PC-9 (cell line): ENCODE results near the gene PIAS1. TPM values are rescaled to one million over a fixed set of nuclear protein-coding genes. Genes with fewer than 3 reads are reported as not detected.

Experiments used
- BruUV-seq: library from RNA; stranded (reverse); fragments of 400-500 nt; replicated peaks from 2 replicates; lab custom pipeline; 2021; lab: Mats Ljungman, UMichigan
- CTCF ChIA-PET: fragments of 300-600 bp; sonication (Branson Sonifier 250); formaldehyde crosslinking; loops from one replicate; lab custom pipeline; 2022; ENCODE audit warnings: antibody characterized with exemption; lab: Charles Lee
- POLR2A ChIA-PET: fragments of 300-600 bp; sonication (Branson Sonifier 250); formaldehyde crosslinking; loops from one replicate; lab custom pipeline; 2022; ENCODE audit warnings: antibody characterized with exemption; ENCODE audit not compliant: unreplicated experiment; lab: Charles Lee
- DNase-seq, 2 experiments: peaks; one replicate each; pipeline versions ENCODE4 v3.0.0 to v3.0.0-alpha.2; 2015 to 2022; ENCODE audit warnings: mixed read lengths in 1 of 2
- H2AFZ ChIP-seq: fragments of 200-600 bp; sonication (generic); 2 replicates; pipeline ENCODE4 v1.8.1; 2017; ENCODE audit warnings: antibody characterized with exemption
- H3F3A ChIP-seq: fragments of 200-600 bp; sonication (generic); 2 replicates; pipeline ENCODE4 v1.8.1; 2017; ENCODE audit warnings: antibody characterized with exemption, mild to moderate bottlenecking, low read depth; ENCODE audit not compliant: insufficient read depth
- H3K27ac ChIP-seq: fragments of 200-600 bp; sonication (generic); 2 replicates; pipeline ENCODE4 v1.6.1; 2016; ENCODE audit warnings: mixed run types
- H3K27me3 ChIP-seq: fragments of 200-600 bp; sonication (generic); 2 replicates; pipeline ENCODE4 v1.6.1; 2016; ENCODE audit warnings: low read depth, mixed run types; ENCODE audit not compliant: insufficient read depth
- H3K36me3 ChIP-seq: fragments of 200-600 bp; sonication (generic); 2 replicates; pipeline ENCODE4 v1.6.1; 2016; ENCODE audit warnings: low read depth, mixed run types
- H3K4me1 ChIP-seq: fragments of 200-600 bp; sonication (generic); replicated peaks from 2 replicates; pipeline ENCODE4 v1.6.1; 2016; ENCODE audit warnings: mixed run types; ENCODE audit not compliant: insufficient read depth
- H3K4me2 ChIP-seq: fragments of 200-600 bp; sonication (generic); 2 replicates; pipeline ENCODE4 v1.6.1; 2017; ENCODE audit warnings: mixed run types
- H3K4me3 ChIP-seq: fragments of 200-600 bp; sonication (generic); 2 replicates; pipeline ENCODE4 v1.6.1; 2016; ENCODE audit warnings: mixed run types
- H3K79me2 ChIP-seq: fragments of 200-600 bp; sonication (generic); 2 replicates; pipeline ENCODE4 v1.6.1; 2017; ENCODE audit warnings: low read depth, mixed run types
- H3K9me2 ChIP-seq: fragments of 200-600 bp; sonication (generic); 2 replicates; pipeline ENCODE4 v1.8.1; 2017; ENCODE audit warnings: mild to moderate bottlenecking; ENCODE audit not compliant: insufficient read depth
- H3K9me3 ChIP-seq: fragments of 200-600 bp; sonication (generic); 2 replicates; pipeline ENCODE4 v1.8.1; 2016; ENCODE audit warnings: low read depth; ENCODE audit not compliant: insufficient read depth
- H4K20me1 ChIP-seq: fragments of 200-600 bp; sonication (generic); 2 replicates; pipeline ENCODE4 v1.8.1; 2017; ENCODE audit not compliant: insufficient read depth
- CTCF ChIP-seq: fragments of 200-600 bp; sonication (generic); conservative IDR thresholded peaks from 2 replicates; pipeline ENCODE4 v1.6.1; 2017; ENCODE audit warnings: mixed run types, antibody characterized with exemption, mild to moderate bottlenecking, moderate library complexity
- EZH2 ChIP-seq: fragments of 200-600 bp; sonication (generic); IDR thresholded peaks from 2 replicates; pipeline ENCODE4 v1.8.0; 2017; ENCODE audit warnings: antibody characterized with exemption, low read depth
- intact Hi-C: fragments of 100-400 bp; cut with micrococcal nuclease; formaldehyde crosslinking; loops from one replicate; pipeline ENCODE4 v1.10.0; 2022; ENCODE audit not compliant: unreplicated experiment
- total RNA-seq: library from RNA; stranded (reverse); gene quantifications from 2 replicates; pipeline ENCODE4 v1.2.3, GENCODE V29; 2021

Gene PIAS1
- total RNA-seq, 1 experiment from 2014 or later, result 42.5 TPM

DNA sequence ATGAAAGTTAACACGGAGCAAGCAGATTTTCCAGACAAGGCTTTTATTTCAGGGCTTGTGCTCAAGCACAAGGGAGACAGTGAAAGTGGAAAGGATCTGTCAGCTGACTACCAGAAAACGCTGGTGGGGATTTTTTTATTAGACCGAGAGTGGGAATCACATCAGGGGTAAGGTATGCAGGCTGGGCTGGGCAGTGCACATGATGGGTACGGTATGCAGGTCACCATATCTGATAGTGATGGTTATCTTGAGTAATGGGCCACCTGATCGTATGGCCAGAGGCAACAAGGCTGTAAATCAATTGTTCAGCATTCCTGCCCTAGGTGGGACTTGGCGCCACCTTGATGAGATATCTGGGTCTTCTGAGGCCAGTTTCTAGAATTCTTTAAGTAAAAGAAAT lies 36.9 kb upstream of the PIAS1 start:
- no TSS peak for BruUV-seq
- Histone ChIP-seq H3K36me3 (no peaks in the 10 kb centered on the region), H3K27me3 (no peaks in the 10 kb centered on the region), H4K20me1 (no peaks in the 10 kb centered on the region), H2AFZ (no peak overlapping the region), H3K4me2 (no peak overlapping the region), H3K4me3 (no peak overlapping the region), H3F3A (no peaks in the 10 kb centered on the region), H3K4me1 (0 out of 2 replicates have a peak, but pooled peaks cover 9% of the 10 kb centered on the region), H3K9me3 (no peaks in the 10 kb centered on the region), H3K27ac (peak overlapping the region; percentile 39; the same call in 1 of the 2 replicates), H3K79me2 (no peaks in the 10 kb centered on the region), H3K9me2 (no peaks in the 10 kb centered on the region)
- ChIA-PET POLR2A (no interaction called here), CTCF (no interaction called here)
- TF ChIP-seq EZH2 (no peak), CTCF (no peak)
- intact Hi-C loops, result loop anchor here (10.0 kb wide), 1 partner anchor 138 kb away; no protein-coding TSS in a partner anchor
- peak; percentile 64 to 84 for DNase-seq

GRCh38 chr15:68018797-68019444 lies 35.2 kb upstream of the PIAS1 start:
- Histone ChIP-seq H3K9me2 (no peaks in the 10 kb centered on the region), H3K4me3 (no peak overlapping the region), H2AFZ (no peak overlapping the region), H3K27ac (no peak overlapping the region), H3K79me2 (no peaks in the 10 kb centered on the region), H3K27me3 (no peaks in the 10 kb centered on the region), H3F3A (no peaks in the 10 kb centered on the region), H4K20me1 (no peaks in the 10 kb centered on the region), H3K9me3 (no peaks in the 10 kb centered on the region), H3K4me1 (0 out of 2 replicates have a peak, but pooled peaks cover 9% of the 10 kb centered on the region), H3K36me3 (no peaks in the 10 kb centered on the region), H3K4me2 (no peak overlapping the region)
- CTCF ChIA-PET, result no interaction called here
- no peak for DNase-seq
- intact Hi-C loops, result loop anchor here (10.0 kb wide), 1 partner anchor 136 kb away; no protein-coding TSS in a partner anchor
- BruUV-seq, result no TSS peak
- POLR2A ChIA-PET, result interaction anchor here (0.6 kb wide), 2 partner anchors 11 to 609 kb away, joined by 4 to 14 read pairs; no protein-coding TSS in a partner anchor
- no peak for TF ChIP-seq EZH2
- TF ChIP-seq CTCF, result no peak

DNA sequence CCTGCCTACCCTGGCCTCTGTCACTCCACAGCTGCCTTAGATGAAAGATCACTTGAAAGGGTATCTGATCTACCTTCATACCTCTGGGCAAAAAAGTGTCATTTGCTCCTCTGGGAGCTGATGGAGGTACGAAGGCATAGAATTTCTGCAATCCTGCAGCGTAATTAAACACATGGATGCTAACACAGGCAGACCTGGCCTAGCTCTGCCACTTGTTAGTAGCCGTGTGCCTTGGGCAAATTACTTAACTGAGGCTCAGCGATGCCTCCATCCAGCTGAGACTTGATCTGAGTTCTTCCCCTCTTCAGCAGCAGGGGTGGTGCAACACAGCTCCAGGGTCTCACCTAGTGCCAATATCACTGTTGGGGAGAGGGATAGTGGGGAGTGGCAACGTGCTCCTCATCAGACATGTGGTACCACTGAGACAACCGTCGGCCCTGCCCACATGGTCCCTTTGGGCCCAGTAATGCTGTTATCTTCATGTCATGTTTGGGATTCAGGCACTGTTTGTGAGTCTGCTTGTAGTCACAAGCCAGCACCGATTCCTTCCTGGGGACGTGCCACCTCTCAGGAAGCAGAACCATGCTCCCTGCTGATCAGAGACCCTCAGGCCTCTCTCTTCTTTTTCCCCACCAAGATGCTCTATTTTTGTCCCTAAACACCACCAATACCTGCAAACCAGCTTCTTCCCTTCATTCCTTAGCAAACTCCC lies 34.1 kb upstream of the PIAS1 start:
- Histone ChIP-seq H3K9me2 (no peaks in the 10 kb centered on the region), H3K4me1 (0 out of 2 replicates have a peak, but pooled peaks cover 9% of the 10 kb centered on the region), H3K4me3 (no peak overlapping the region), H3K4me2 (no peak overlapping the region), H4K20me1 (no peaks in the 10 kb centered on the region), H3F3A (no peaks in the 10 kb centered on the region), H3K9me3 (no peaks in the 10 kb centered on the region), H3K36me3 (no peaks in the 10 kb centered on the region), H3K79me2 (no peaks in the 10 kb centered on the region), H2AFZ (no peak overlapping the region), H3K27me3 (no peaks in the 10 kb centered on the region), H3K27ac (no peak overlapping the region)
- intact Hi-C loops, result loop anchor here (10.0 kb wide), 1 partner anchor 135 kb away; no protein-coding TSS in a partner anchor
- TF ChIP-seq EZH2 (no peak), CTCF (no peak)
- ChIA-PET POLR2A (no interaction called here), CTCF (no interaction called here)
- BruUV-seq, result no TSS peak
- DNase-seq, result no peak
